Measurements from ENCODE around the gene USP12. TPM values are rescaled to one million over a fixed set of nuclear protein-coding genes. Genes with fewer than 3 reads are reported as not detected.
"Not testable (repeated sequence)": the region's sequence is repeated elsewhere in the genome, so short reads cannot be mapped to it uniquely, and the experiment has no call there.

USP12 gene
- polyA plus RNA-seq, 4 donors = 27.6 to 40.2 (median 33.6) TPM

- no peak for DNase-seq (ENCODE audit: low read depth in 4 of 4, low spot score in 3 of 4)
These were observed 89.5 kb downstream of the USP12 start for GRCh38 chr13:27081893-27082679.

- DNase-seq (ENCODE audit: low read depth in 4 of 4, low spot score in 3 of 4) = no peak
These were observed 91.3 kb downstream of the USP12 start for GRCh38 chr13:27080018-27080948.

GRCh38 chr13:27079421-27079958 is 92.1 kb downstream of the USP12 start:
- DNase-seq (ENCODE audit: low read depth in 4 of 4, low spot score in 3 of 4) = no peak

DNA sequence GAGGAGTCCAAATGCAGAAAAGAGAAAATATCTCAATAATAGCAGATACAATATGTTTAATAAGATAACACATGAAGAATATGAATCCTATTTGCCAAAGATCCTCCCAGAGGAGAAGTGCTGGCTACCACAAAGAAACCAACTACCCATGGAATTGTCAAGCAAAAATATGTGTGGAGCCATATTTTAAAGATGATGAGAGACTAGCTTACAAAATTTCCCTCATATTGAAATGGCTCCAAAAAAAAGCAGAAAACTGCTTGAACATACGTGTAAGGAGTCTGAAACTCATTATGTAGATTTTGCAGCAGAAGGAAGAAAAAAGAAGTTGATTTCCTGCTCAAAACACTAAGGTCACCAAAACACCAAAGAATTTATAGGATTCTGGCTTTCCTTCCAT is 94.2 kb downstream of the USP12 start:
- no peak for DNase-seq (ENCODE audit: low read depth in 4 of 4, low spot score in 3 of 4)

- no peak for DNase-seq (ENCODE audit: low read depth in 4 of 4, low spot score in 3 of 4)
These were observed 95.2 kb downstream of the USP12 start for GRCh38 chr13:27076421-27076820.

- DNase-seq (ENCODE audit: low read depth in 4 of 4, low spot score in 3 of 4) = no peak
These were observed 98.4 kb downstream of the USP12 start for GRCh38 chr13:27073186-27073585.

DNA sequence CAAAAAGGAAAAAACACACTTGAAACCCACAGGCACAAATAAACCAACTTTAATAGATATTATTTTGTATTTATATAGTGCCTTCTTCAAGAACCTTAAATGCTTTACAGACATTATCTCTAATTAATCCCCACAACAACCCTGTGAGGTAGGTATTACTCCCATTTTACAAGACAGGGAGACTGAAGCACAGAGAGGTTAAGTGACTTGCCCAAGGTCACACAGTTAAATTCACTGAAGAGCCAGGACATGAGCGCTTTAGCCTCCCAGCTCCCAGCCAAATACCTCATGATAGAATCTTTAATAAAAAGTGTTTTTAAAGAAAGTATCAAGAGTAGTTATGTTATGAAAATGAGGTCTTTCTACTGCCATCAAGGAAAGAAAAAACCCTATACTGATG is 105.5 kb downstream of the USP12 start:
- DNase-seq (ENCODE audit: low read depth in 4 of 4, low spot score in 3 of 4) = not testable (repeated sequence)

GRCh38 chr13:27065582-27065981 is 106.0 kb downstream of the USP12 start:
- no peak for DNase-seq (ENCODE audit: low read depth in 4 of 4, low spot score in 3 of 4)

GRCh38 chr13:27064252-27064995 is 107.2 kb downstream of the USP12 start:
- DNase-seq (ENCODE audit: low read depth in 4 of 4, low spot score in 3 of 4) = no peak

- no peak for DNase-seq (ENCODE audit: low read depth in 4 of 4, low spot score in 3 of 4)
These were observed 113.8 kb downstream of the USP12 start for GRCh38 chr13:27057817-27058216.

GRCh38 chr13:27055526-27055925 is 116.1 kb downstream of the USP12 start:
- DNase-seq (ENCODE audit: low read depth in 4 of 4, low spot score in 3 of 4) = no peak

- DNase-seq (ENCODE audit: low read depth in 4 of 4, low spot score in 3 of 4) = no peak
These were observed 116.9 kb downstream of the USP12 start for GRCh38 chr13:27054760-27055159.

DNA sequence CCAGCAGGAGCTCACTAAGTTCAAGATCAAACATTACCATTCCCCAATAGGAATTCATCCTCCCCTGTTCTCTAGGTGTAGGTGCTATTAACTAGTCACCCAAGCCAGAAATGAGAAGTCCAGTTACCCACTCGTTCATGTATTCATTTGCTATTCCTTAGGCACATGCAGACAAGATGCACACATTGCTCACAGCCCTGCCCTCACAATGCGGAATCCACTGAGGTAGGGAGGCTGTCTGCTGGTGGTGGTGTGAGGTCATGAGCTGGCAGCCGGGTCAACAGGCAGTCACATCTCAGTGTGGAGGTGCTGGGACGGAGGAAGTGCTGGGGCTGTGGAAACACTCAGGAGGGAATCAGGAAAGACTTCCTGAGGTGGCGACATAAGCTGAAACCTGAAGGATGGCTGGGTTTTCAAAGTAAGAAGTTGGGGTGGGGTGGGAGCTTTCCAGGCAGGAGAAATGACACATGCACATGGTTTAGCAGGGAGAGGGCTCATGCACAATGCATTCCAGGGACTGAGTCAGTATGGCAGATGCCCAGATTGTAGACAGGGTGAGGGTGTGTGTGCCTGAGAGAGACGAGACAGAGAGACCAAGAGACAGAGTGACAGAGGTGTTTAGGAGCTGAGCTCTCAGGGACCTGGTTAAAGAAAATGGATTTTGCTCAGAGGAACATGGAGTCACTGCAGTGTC is 117.6 kb downstream of the USP12 start:
- DNase-seq (ENCODE audit: low read depth in 4 of 4, low spot score in 3 of 4) = no peak

- no peak for DNase-seq (ENCODE audit: low read depth in 4 of 4, low spot score in 3 of 4)
These were observed 118.3 kb downstream of the USP12 start for GRCh38 chr13:27053210-27053884.

- no peak for DNase-seq (ENCODE audit: low read depth in 4 of 4, low spot score in 3 of 4)
These were observed 118.9 kb downstream of the USP12 start for GRCh38 chr13:27052551-27053208.

DNA sequence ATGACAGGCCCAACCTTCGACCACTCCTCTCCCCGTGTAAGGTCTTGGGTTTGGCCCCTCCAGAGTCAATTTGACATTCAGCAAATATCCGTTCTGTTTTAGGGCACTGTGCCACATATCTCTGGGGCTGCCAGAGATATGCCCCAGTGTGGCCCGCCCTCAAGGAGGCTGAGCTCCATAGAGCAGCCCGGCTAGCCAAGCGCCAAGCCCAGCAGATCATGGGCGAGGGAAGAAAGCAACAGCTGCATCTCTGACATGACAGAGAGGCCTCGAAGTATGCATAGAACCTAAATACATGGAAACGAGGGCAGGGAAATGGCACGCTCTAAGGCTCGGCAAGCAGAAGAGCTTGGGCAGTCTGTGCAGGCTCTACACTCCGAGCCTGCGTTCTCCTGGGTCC is 124.5 kb downstream of the USP12 start:
- no peak for DNase-seq (ENCODE audit: low read depth in 4 of 4, low spot score in 3 of 4)

DNA sequence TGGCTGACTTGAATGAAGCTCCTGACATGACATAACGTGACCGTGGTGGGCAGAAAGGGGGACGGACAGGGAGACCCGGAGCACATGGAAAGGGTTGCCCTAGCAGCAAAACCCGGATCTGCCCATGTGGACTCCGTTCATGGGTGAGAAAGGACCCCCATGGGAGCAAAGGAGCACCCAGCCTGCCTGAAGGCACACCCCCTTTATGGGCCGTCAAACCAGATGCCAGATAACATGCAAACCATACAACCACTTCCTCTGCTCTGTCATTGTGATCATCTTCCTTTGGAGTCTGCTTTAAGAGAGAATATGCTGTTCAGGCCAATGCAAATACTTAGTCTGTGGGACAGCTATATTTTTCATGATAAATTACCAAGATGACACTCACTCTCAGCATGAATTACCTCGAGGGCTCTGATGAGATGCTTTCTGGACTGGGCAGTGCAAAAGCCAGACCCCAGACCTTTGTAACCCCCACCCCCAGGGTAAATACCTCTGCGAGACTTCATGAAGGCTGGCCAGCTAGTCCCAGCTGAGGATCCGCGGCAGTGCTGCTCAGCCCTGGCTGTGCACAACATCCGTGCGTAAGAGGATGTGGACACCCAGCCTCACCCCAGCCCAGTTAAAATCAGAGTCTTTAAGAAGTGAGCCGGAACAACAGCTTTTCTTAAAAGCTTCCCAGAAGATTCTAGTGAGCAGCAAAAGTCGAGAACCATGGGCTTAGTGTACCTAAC is 126.6 kb downstream of the USP12 start:
- DNase-seq (ENCODE audit: low read depth in 4 of 4, low spot score in 3 of 4) = no peak

GRCh38 chr13:27043013-27043412 is 128.6 kb downstream of the USP12 start:
- no peak for DNase-seq (ENCODE audit: low read depth in 4 of 4, low spot score in 3 of 4)
